ENCODE measurements around the gene KDM2B. TPM values are rescaled to one million over a fixed set of nuclear protein-coding genes. Genes with fewer than 3 reads are reported as not detected.

KDM2B gene
- total RNA-seq, 1 donor from 2014 or later = 79.2 TPM

DNA sequence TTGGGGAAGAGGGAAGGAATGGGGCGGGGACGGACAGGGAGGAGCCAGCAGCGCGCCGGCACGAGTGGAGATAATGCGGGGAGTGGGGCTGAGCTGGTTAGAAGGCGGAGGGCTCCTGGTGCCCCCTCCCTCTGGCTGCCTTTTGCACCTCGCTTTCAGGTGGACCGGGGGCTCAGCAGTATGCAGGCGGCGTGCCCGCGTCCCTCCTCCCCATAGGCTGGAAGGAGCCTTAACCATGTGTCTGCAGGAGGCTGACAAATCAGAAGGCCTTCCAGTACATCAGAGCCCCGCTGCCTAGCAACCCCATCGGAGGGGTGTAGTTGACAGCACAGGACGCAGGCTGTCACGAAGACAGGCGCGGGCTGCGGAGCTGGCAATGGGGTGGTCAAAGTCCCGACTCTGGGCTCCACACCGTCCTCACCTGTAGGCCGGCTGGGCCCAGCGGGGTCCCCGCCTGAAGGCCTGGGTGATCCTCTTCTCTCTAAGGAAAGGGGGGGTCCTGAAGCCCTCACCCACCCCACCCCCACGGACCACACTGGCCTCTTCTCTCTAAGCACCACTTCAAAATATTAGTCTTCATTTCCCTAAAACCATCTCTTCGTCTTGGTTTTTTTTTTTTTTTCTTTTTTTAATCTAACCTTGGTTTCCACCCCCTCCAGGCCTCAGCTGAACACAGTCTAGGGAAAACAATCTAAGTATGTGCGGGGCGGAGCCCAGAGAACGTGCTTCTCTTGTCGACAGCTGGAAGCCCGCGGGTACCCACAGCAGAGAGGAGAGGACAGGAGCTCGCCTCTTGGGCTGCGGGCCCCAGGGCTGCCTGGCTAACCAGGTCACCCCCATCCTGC lies 44.5 kb downstream of the KDM2B start:
- TF ChIP-seq, protein P1, sequence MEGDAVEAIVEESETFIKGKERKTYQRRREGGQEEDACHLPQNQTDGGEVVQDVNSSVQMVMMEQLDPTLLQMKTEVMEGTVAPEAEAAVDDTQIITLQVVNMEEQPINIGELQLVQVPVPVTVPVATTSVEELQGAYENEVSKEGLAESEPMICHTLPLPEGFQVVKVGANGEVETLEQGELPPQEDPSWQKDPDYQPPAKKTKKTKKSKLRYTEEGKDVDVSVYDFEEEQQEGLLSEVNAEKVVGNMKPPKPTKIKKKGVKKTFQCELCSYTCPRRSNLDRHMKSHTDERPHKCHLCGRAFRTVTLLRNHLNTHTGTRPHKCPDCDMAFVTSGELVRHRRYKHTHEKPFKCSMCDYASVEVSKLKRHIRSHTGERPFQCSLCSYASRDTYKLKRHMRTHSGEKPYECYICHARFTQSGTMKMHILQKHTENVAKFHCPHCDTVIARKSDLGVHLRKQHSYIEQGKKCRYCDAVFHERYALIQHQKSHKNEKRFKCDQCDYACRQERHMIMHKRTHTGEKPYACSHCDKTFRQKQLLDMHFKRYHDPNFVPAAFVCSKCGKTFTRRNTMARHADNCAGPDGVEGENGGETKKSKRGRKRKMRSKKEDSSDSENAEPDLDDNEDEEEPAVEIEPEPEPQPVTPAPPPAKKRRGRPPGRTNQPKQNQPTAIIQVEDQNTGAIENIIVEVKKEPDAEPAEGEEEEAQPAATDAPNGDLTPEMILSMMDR (IDR thresholded peaks at IDR 0.05; ENCODE audit: unreplicated experiment) = no peak
- no peaks in the 10 kb centered on the region for H3K9me3 Mint-ChIP-seq (ENCODE audit: low read depth)
- H3K36me3 Mint-ChIP-seq (ENCODE audit: insufficient read depth) = peaks cover 8% of the 10 kb centered on the region
- peak overlapping the region; percentile 93 for H3K27ac Mint-ChIP-seq
- H3K4me3 Mint-ChIP-seq (ENCODE audit: low read depth) = peak overlapping the region; percentile 67
- peak; percentile 26 for DNase-seq (ENCODE audit: low spot score, unreplicated experiment)
- no peaks in the 10 kb centered on the region for H3K27me3 Mint-ChIP-seq
- peaks cover 16% of the 10 kb centered on the region for H3K4me1 Mint-ChIP-seq (ENCODE audit: low read depth)

DNA sequence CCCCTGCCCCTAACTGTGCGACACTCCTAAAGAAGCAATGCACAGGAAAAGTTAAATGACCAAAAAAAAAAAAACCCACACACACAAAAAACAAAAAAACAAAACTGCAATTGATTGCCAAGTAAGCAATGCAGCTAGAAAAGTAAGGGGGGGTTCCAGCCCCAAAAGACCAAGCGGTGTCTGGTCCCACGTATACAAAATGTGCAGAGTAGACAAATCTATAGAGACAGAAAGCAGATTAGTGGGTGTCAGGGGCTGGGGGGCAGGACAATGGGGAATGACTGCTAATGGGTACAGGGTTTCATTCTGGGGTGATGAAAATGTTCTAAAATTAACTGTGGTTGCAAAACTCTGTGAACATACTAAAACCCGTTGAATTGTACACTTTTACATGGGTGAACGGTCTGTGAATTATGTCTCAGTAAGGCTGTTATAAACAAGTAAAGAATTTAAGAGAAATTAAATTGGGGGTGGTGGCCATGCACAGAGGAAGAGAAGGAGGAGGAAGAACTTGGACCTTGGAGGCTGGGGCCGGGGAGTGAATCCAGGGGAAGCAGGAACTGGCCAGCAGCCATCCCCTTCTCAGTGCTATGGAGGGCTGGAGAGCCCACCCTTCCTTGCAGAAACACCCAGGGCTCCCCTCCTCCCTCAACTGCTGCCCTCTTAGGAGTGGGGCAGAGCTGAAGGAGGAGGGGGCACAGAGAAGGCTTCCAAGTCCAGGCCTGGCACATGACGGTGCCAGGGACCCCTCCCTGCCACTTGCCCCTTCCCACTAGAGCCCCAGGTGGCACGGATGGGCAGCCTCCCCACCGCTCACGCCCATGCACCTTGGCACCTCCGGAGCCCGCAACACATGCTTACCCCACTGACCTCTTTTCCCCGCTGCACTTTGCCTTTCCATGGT lies 45.4 kb downstream of the KDM2B start:
- H3K4me3 Mint-ChIP-seq (ENCODE audit: low read depth) = peak overlapping the region; percentile 26
- no peak overlapping the region for H3K27ac Mint-ChIP-seq
- peaks cover 14% of the 10 kb centered on the region for H3K36me3 Mint-ChIP-seq (ENCODE audit: insufficient read depth)
- H3K27me3 Mint-ChIP-seq = no peaks in the 10 kb centered on the region
- no peak for DNase-seq (ENCODE audit: low spot score, unreplicated experiment)
- peaks cover 18% of the 10 kb centered on the region for H3K4me1 Mint-ChIP-seq (ENCODE audit: low read depth)
- TF ChIP-seq, protein P1 (IDR thresholded peaks at IDR 0.05; ENCODE audit: unreplicated experiment) = no peak
- no peaks in the 10 kb centered on the region for H3K9me3 Mint-ChIP-seq (ENCODE audit: low read depth)

DNA sequence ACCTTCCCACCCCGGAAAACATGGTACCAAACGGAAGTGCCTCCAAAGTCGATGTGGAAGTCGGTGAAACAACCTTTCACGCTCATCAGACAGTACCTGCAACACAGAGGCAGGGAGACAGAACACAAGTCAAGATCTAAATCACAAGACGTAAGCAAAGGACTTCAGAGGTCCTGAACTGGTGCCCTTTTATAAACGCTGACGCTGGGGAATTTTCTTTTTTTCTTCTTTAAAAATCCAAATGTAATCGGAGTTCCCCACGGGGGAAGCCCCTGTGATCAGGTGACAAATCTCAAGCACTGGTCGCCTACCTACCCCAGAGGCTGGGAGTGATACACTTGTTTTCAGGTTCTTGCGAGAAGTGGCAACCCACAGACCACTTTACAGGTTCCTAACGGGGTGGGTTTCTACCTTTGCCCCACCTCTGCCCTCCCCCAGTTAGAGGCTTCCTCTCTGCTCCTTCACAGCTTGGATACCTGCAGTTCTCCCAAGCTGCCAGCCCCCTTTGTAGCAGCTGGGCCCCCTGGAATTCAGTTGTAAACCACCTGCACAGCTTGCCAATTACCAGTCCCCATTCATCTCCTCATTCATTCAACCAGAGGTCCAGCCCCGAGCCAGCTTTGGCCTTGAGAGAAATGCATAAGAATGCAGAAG lies 46.2 kb downstream of the KDM2B start:
- Mint-ChIP-seq H3K9me3 (ENCODE audit: low read depth) (no peaks in the 10 kb centered on the region), H3K4me3 (ENCODE audit: low read depth) (no peak overlapping the region), H3K4me1 (ENCODE audit: low read depth) (peaks cover 18% of the 10 kb centered on the region), H3K36me3 (ENCODE audit: insufficient read depth) (peaks cover 12% of the 10 kb centered on the region), H3K27ac (no peak overlapping the region), H3K27me3 (no peaks in the 10 kb centered on the region)
- no peak for DNase-seq (ENCODE audit: low spot score, unreplicated experiment)
- TF ChIP-seq, protein P1 (IDR thresholded peaks at IDR 0.05; ENCODE audit: unreplicated experiment) = no peak

- H3K4me3 Mint-ChIP-seq (ENCODE audit: low read depth) = no peak overlapping the region
- peaks cover 12% of the 10 kb centered on the region for H3K36me3 Mint-ChIP-seq (ENCODE audit: insufficient read depth)
- H3K9me3 Mint-ChIP-seq (ENCODE audit: low read depth) = no peaks in the 10 kb centered on the region
- no peaks in the 10 kb centered on the region for H3K27me3 Mint-ChIP-seq
- TF ChIP-seq, protein P1 (IDR thresholded peaks at IDR 0.05; ENCODE audit: unreplicated experiment) = no peak
- H3K4me1 Mint-ChIP-seq (ENCODE audit: low read depth) = peaks cover 17% of the 10 kb centered on the region
- no peak for DNase-seq (ENCODE audit: low spot score, unreplicated experiment)
- no peak overlapping the region for H3K27ac Mint-ChIP-seq
Observed at GRCh38 chr12:121533394-121534090, 47.3 kb downstream of the KDM2B start.

Data from progenitor cell of endocrine pancreas (in vitro differentiated cells).